Karpas-422 (cell line): ENCODE measurements around the gene PSORS1C1. TPM values are rescaled to one million over a fixed set of nuclear protein-coding genes. Genes with fewer than 3 reads are reported as not detected.

ENCODE experiments used
- DNase-seq: peaks from one replicate; pipeline ENCODE4 v3.0.0-alpha.2; 2015
- H2AFZ ChIP-seq: fragments of 200-600 bp; sonication (generic); 2 replicates; pipeline ENCODE4 v1.6.1; 2014; ENCODE audit warnings: antibody characterized with exemption, low read length, mixed read lengths
- H3K27ac ChIP-seq: fragments of 200-600 bp; sonication (generic); 2 replicates; pipeline ENCODE4 v1.5.1; 2014; ENCODE audit warnings: mild to moderate bottlenecking, low read length, moderate library complexity
- H3K27me3 ChIP-seq: fragments of 200-600 bp; sonication (generic); 2 replicates; pipeline ENCODE4 v1.6.1; 2014; ENCODE audit warnings: low read length, mixed read lengths
- H3K36me3 ChIP-seq: fragments of 200-600 bp; sonication (generic); 2 replicates; pipeline ENCODE4 v1.6.1; 2014; ENCODE audit warnings: low read length, mixed read lengths; ENCODE audit not compliant: insufficient read depth
- H3K4me1 ChIP-seq: fragments of 200-600 bp; sonication (generic); 2 replicates; pipeline ENCODE4 v1.6.1; 2014; ENCODE audit warnings: mild to moderate bottlenecking, low read length, mixed read lengths
- H3K4me2 ChIP-seq: fragments of 200-600 bp; sonication (generic); 2 replicates; pipeline ENCODE4 v1.6.1; 2014; ENCODE audit warnings: low read length, low read depth, mild to moderate bottlenecking; ENCODE audit not compliant: poor library complexity, severe bottlenecking
- H3K4me3 ChIP-seq: fragments of 200-600 bp; sonication (generic); 2 replicates; pipeline ENCODE4 v1.5.1; 2014; ENCODE audit warnings: mild to moderate bottlenecking, antibody characterized with exemption, low read length, mixed read lengths
- H3K79me2 ChIP-seq: fragments of 200-600 bp; sonication (generic); 2 replicates; pipeline ENCODE4 v1.6.1; 2014; ENCODE audit warnings: mild to moderate bottlenecking, low read length, mixed read lengths
- H3K9ac ChIP-seq: fragments of 200-600 bp; sonication (generic); 2 replicates; pipeline ENCODE4 v1.6.0; 2014; ENCODE audit warnings: low read length
- H3K9me2 ChIP-seq: fragments of 200-600 bp; sonication (generic), shearing (Covaris generic); replicated peaks from 2 replicates; pipeline ENCODE4 v1.6.0; 2014; ENCODE audit warnings: mild to moderate bottlenecking, low read length, moderate library complexity; ENCODE audit not compliant: insufficient read depth
- H3K9me3 ChIP-seq: fragments of 300-700, 200-600 bp; sonication (generic); 2 replicates; pipeline ENCODE4 v1.6.1; 2014; ENCODE audit warnings: low read length, mixed read lengths
- H4K20me1 ChIP-seq: fragments of 200-600 bp; sonication (generic); 2 replicates; pipeline ENCODE4 v1.6.1; 2014; ENCODE audit warnings: mild to moderate bottlenecking, antibody characterized with exemption, low read length, low read depth; ENCODE audit not compliant: insufficient read depth
- total RNA-seq: library from RNA; depleted of rRNA; stranded (reverse); fragments of >200 nt; shearing (Covaris generic); gene quantifications from 2 replicates; pipeline ENCODE4 v1.2.3, GENCODE V29; 2014; ENCODE audit warnings: low replicate concordance

PSORS1C1 gene
- total RNA-seq, 1 experiment from 2014 or later = not detected

DNA sequence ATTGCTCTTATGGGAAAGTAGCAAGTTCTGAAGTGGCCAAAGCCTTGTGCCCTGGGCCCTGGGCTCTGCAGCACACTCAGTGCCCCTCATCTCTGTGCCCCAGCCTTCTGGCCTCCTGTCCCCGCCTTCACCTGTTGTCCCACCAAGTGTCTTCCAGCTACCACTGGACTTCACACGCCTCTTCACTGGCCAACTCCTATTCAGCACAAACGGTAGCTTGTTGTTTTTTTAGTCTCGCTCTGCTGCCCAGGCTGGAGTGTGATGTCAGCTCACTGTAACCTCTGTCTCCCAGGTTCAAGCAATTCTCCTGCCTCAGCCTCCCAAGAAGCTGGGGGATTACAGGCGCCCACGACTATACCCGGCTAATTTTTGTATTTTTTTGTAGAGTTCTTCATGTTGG, 38.2 kb downstream of the PSORS1C1 start:
- no peak for DNase-seq
- no peak overlapping the region for H3K27ac ChIP-seq
- no peak overlapping the region for H3K9ac ChIP-seq
- H3K4me1 ChIP-seq = peaks cover 10% of the 10 kb centered on the region
- H3K36me3 ChIP-seq = no peaks in the 10 kb centered on the region
- no peaks in the 10 kb centered on the region for H3K9me2 ChIP-seq
- H3K79me2 ChIP-seq = peaks cover 5% of the 10 kb centered on the region; the same call in 1 of the 2 replicates
- no peaks in the 10 kb centered on the region for H4K20me1 ChIP-seq
- no peaks in the 10 kb centered on the region for H3K9me3 ChIP-seq
- no peak overlapping the region for H2AFZ ChIP-seq
- no peaks in the 10 kb centered on the region for H3K27me3 ChIP-seq
- H3K4me3 ChIP-seq = no peak overlapping the region
- H3K4me2 ChIP-seq = no peak overlapping the region

DNA sequence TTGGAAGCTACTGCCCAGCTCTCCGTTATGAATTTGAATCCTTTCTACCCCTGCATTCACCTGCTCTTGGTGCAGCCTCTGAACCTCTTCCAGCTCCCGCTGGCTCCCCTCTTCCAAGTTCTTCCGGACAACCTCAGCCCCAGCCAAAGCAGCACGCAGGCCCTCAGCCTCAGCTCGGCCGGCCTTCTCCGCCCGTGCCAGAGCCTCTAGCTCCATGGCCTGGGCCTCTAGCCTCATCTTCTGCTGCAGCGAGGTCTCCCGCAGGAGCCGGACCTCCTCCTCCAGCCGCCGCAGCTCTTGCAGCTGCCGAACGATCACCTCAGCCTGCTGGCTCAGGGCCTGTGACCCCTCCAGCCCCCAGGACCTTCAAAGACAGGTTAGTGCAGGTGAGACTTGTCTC, 39.8 kb downstream of the PSORS1C1 start:
- Histone ChIP-seq H3K9ac (no peak overlapping the region), H3K4me3 (no peak overlapping the region), H3K9me2 (no peaks in the 10 kb centered on the region), H3K9me3 (no peaks in the 10 kb centered on the region), H4K20me1 (no peaks in the 10 kb centered on the region), H2AFZ (no peak overlapping the region), H3K27me3 (no peaks in the 10 kb centered on the region), H3K27ac (no peak overlapping the region), H3K79me2 (peaks cover 9% of the 10 kb centered on the region; the same call in 1 of the 2 replicates), H3K4me1 (peaks cover 15% of the 10 kb centered on the region), H3K4me2 (no peak overlapping the region), H3K36me3 (no peaks in the 10 kb centered on the region)
- DNase-seq = no peak

DNA sequence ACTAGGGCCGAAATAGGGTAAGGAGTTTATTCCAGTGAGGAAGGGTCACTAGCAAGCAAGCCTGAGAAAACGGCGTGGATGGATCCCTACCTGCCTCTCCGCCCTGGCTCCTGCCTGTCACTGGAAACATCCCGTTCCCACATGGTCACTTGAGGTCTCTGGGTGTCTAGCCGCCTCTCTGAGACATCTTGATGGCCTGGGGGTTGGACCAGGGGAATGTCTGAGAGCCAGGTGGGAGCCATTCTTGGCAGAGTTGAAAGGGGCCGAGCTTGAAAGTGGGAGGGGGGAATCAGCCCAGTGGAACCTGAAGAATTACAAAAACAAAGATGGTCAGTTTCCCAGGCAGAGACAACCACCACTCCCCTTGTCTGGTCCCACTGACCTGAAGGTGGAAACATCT, 42.0 kb downstream of the PSORS1C1 start:
- Histone ChIP-seq H3K9ac (peak overlapping the region; percentile 93; the same call in 1 of the 2 replicates), H3K4me1 (peaks cover 22% of the 10 kb centered on the region), H4K20me1 (no peaks in the 10 kb centered on the region), H3K79me2 (peaks cover 11% of the 10 kb centered on the region; the same call in 1 of the 2 replicates), H3K27me3 (no peaks in the 10 kb centered on the region), H3K9me3 (no peaks in the 10 kb centered on the region), H3K9me2 (no peaks in the 10 kb centered on the region), H3K27ac (no peak overlapping the region), H2AFZ (no peak overlapping the region), H3K4me3 (no peak overlapping the region), H3K36me3 (no peaks in the 10 kb centered on the region), H3K4me2 (peak overlapping the region; percentile 91)
- no peak for DNase-seq

DNA sequence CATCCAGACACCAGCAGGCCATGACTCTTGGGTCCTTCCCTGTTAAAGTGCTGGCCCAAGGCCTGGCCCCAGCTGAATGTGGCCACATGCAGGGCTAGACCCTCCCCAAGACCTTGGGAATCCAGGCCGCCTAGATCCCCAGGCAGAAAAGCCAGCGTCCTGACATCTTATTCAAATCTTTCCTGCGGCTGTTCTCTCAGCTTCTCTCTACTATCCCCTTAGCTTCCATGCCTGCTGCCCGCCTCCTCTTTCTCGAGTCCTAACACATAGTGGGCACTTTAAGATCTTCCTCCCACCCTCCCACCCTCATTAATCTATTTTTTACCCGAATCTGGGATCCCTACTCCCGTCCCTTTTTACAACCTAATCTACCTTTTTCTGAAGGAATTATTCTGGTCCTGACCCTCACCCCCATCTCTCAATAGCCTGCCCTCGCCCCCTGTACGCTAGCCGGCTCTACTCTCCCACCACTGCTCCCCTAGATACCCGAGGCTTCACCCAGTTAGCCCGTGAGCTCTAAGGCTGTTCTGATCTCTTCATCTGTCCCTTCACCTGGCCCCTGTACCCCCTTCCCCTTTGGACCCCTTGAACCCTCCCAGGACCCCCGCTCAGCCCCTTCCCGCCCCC, 43.0 kb downstream of the PSORS1C1 start, which contains the start of gene CCHCR1:
Gene CCHCR1 (minus strand): TSS at position 290 of the 627 bp plus-strand sequence. CDS start 202 bp downstream, at position 88.
- Histone ChIP-seq H3K27me3 (no peaks in the 10 kb centered on the region), H2AFZ (peak within 1 kb of the TSS; percentile 97), H3K36me3 (peaks cover 3% of the 10 kb centered on the region; the same call in 1 of the 2 replicates), H4K20me1 (peaks cover 5% of the 10 kb centered on the region), H3K79me2 (peaks cover 11% of the 10 kb centered on the region; the same call in 1 of the 2 replicates), H3K9me2 (no peaks in the 10 kb centered on the region), H3K9ac (peak within 1 kb of the TSS; percentile 93), H3K27ac (peak within 1 kb of the TSS; percentile 35; the same call in 1 of the 2 replicates), H3K4me3 (peak within 1 kb of the TSS; percentile 70), H3K9me3 (no peaks in the 10 kb centered on the region), H3K4me2 (peak within 1 kb of the TSS; percentile 91), H3K4me1 (peaks cover 25% of the 10 kb centered on the region)
- peak; percentile 44 for DNase-seq

GRCh38 chr6:31158140-31158862, 43.7 kb downstream of the PSORS1C1 start, which contains the start of gene TCF19:
Gene TCF19 (plus strand): TSS chr6:31158589. CDS start chr6:31159470, 881 bp downstream.
- peak within 1 kb of the TSS; percentile 35; the same call in 1 of the 2 replicates for H3K27ac ChIP-seq
- H3K4me3 ChIP-seq = peak within 1 kb of the TSS; percentile 70
- no peaks in the 10 kb centered on the region for H3K9me2 ChIP-seq
- H3K9ac ChIP-seq = peak within 1 kb of the TSS; percentile 93
- peaks cover 9% of the 10 kb centered on the region for H4K20me1 ChIP-seq
- H3K4me1 ChIP-seq = peaks cover 32% of the 10 kb centered on the region
- no peaks in the 10 kb centered on the region for H3K9me3 ChIP-seq
- DNase-seq = peak; percentile 100
- peaks cover 11% of the 10 kb centered on the region; the same call in 1 of the 2 replicates for H3K79me2 ChIP-seq
- peak within 1 kb of the TSS; percentile 97 for H2AFZ ChIP-seq
- peaks cover 3% of the 10 kb centered on the region for H3K36me3 ChIP-seq
- peak within 1 kb of the TSS; percentile 91 for H3K4me2 ChIP-seq
- H3K27me3 ChIP-seq = no peaks in the 10 kb centered on the region

DNA sequence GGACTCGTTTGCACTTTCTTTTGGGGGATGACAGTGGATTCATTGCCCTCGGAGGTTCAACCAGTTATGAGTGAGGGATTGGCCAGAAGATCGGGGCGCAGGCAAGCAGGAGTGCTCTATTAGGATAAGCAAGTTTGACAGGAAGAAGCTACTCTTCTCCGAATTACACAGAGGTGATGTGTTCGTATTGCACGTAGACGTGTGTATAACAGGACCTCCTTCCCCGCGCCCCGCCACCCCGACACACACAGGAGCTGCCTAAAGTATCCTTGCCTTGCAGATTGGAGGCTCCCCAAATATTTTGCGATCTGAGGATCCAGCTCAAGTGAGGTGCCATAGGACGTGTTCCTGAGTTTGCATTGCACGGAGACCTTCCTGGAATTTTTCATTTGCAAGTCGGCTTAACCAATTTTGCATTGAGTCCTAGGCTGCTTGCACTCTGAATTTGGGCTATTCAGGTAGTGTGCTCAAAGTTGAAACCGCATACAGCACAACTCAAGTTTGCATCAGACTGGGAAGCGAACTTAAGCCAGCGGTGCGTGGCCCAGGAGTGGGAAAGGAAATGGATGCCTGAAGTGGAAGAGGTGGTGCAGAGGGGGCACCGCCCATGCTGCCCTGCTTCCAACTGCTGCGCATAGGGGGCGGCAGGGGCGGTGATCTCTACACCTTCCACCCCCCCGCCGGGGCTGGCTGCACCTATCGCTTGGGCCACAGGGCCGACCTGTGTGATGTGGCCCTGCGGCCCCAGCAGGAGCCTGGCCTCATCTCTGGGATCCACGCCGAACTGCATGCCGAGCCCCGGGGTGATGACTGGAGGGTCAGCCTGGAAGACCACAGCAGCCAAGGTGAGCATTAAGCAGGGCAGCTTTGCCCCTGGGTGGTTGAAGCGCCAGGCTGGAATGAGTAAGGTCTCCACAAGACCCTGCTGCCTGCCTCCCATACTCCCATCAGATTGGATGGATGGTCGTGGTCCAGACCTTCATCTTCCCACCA, 44.6 kb downstream of the PSORS1C1 start:
- peaks cover 13% of the 10 kb centered on the region for H4K20me1 ChIP-seq
- peaks cover 11% of the 10 kb centered on the region; the same call in 1 of the 2 replicates for H3K79me2 ChIP-seq
- peak overlapping the region; percentile 97 for H2AFZ ChIP-seq
- H3K4me3 ChIP-seq = peak overlapping the region; percentile 70
- DNase-seq = peak; percentile 62
- H3K9me3 ChIP-seq = no peaks in the 10 kb centered on the region
- peak overlapping the region; percentile 91 for H3K4me2 ChIP-seq
- peaks cover 41% of the 10 kb centered on the region for H3K4me1 ChIP-seq
- H3K9ac ChIP-seq = peak overlapping the region; percentile 80
- no peaks in the 10 kb centered on the region for H3K27me3 ChIP-seq
- peak overlapping the region; percentile 35; the same call in 1 of the 2 replicates for H3K27ac ChIP-seq
- peaks cover 3% of the 10 kb centered on the region for H3K36me3 ChIP-seq
- H3K9me2 ChIP-seq = no peaks in the 10 kb centered on the region

GRCh38 chr6:31161216-31162126, 46.9 kb downstream of the PSORS1C1 start:
- Histone ChIP-seq H3K4me2 (no peak overlapping the region), H3K9ac (no peak overlapping the region), H3K4me1 (peaks cover 54% of the 10 kb centered on the region), H3K79me2 (peaks cover 11% of the 10 kb centered on the region; the same call in 1 of the 2 replicates), H3K36me3 (peaks cover 3% of the 10 kb centered on the region), H4K20me1 (peaks cover 13% of the 10 kb centered on the region), H3K4me3 (no peak overlapping the region), H3K27me3 (no peaks in the 10 kb centered on the region), H3K27ac (no peak overlapping the region), H3K9me2 (no peaks in the 10 kb centered on the region), H3K9me3 (no peaks in the 10 kb centered on the region), H2AFZ (no peak overlapping the region)
- no peak for DNase-seq
